PC-9 (cell line): ENCODE data around the gene AUTS2. TPM values are rescaled to one million over a fixed set of nuclear protein-coding genes. Genes with fewer than 3 reads are reported as not detected.

Experiments
- BruUV-seq: library from RNA; stranded (reverse); fragments of 400-500 nt; replicated peaks from 2 replicates; lab custom pipeline; 2021; lab: Mats Ljungman, UMichigan
- CTCF ChIA-PET: fragments of 300-600 bp; sonication (Branson Sonifier 250); formaldehyde crosslinking; loops from one replicate; lab custom pipeline; 2022; ENCODE audit warnings: antibody characterized with exemption; lab: Charles Lee
- POLR2A ChIA-PET: fragments of 300-600 bp; sonication (Branson Sonifier 250); formaldehyde crosslinking; loops from one replicate; lab custom pipeline; 2022; ENCODE audit warnings: antibody characterized with exemption; ENCODE audit not compliant: unreplicated experiment; lab: Charles Lee
- DNase-seq, 2 experiments: peaks; one replicate each; pipeline versions ENCODE4 v3.0.0 to v3.0.0-alpha.2; 2015 to 2022; ENCODE audit warnings: mixed read lengths in 1 of 2
- H2AFZ ChIP-seq: fragments of 200-600 bp; sonication (generic); 2 replicates; pipeline ENCODE4 v1.8.1; 2017; ENCODE audit warnings: antibody characterized with exemption
- H3F3A ChIP-seq: fragments of 200-600 bp; sonication (generic); 2 replicates; pipeline ENCODE4 v1.8.1; 2017; ENCODE audit warnings: antibody characterized with exemption, mild to moderate bottlenecking, low read depth; ENCODE audit not compliant: insufficient read depth
- H3K27ac ChIP-seq: fragments of 200-600 bp; sonication (generic); 2 replicates; pipeline ENCODE4 v1.6.1; 2016; ENCODE audit warnings: mixed run types
- H3K27me3 ChIP-seq: fragments of 200-600 bp; sonication (generic); 2 replicates; pipeline ENCODE4 v1.6.1; 2016; ENCODE audit warnings: low read depth, mixed run types; ENCODE audit not compliant: insufficient read depth
- H3K36me3 ChIP-seq: fragments of 200-600 bp; sonication (generic); 2 replicates; pipeline ENCODE4 v1.6.1; 2016; ENCODE audit warnings: low read depth, mixed run types
- H3K4me1 ChIP-seq: fragments of 200-600 bp; sonication (generic); replicated peaks from 2 replicates; pipeline ENCODE4 v1.6.1; 2016; ENCODE audit warnings: mixed run types; ENCODE audit not compliant: insufficient read depth
- H3K4me2 ChIP-seq: fragments of 200-600 bp; sonication (generic); 2 replicates; pipeline ENCODE4 v1.6.1; 2017; ENCODE audit warnings: mixed run types
- H3K4me3 ChIP-seq: fragments of 200-600 bp; sonication (generic); 2 replicates; pipeline ENCODE4 v1.6.1; 2016; ENCODE audit warnings: mixed run types
- H3K79me2 ChIP-seq: fragments of 200-600 bp; sonication (generic); 2 replicates; pipeline ENCODE4 v1.6.1; 2017; ENCODE audit warnings: low read depth, mixed run types
- H3K9me2 ChIP-seq: fragments of 200-600 bp; sonication (generic); 2 replicates; pipeline ENCODE4 v1.8.1; 2017; ENCODE audit warnings: mild to moderate bottlenecking; ENCODE audit not compliant: insufficient read depth
- H3K9me3 ChIP-seq: fragments of 200-600 bp; sonication (generic); 2 replicates; pipeline ENCODE4 v1.8.1; 2016; ENCODE audit warnings: low read depth; ENCODE audit not compliant: insufficient read depth
- H4K20me1 ChIP-seq: fragments of 200-600 bp; sonication (generic); 2 replicates; pipeline ENCODE4 v1.8.1; 2017; ENCODE audit not compliant: insufficient read depth
- CTCF ChIP-seq: fragments of 200-600 bp; sonication (generic); conservative IDR thresholded peaks from 2 replicates; pipeline ENCODE4 v1.6.1; 2017; ENCODE audit warnings: mixed run types, antibody characterized with exemption, mild to moderate bottlenecking, moderate library complexity
- EZH2 ChIP-seq: fragments of 200-600 bp; sonication (generic); IDR thresholded peaks from 2 replicates; pipeline ENCODE4 v1.8.0; 2017; ENCODE audit warnings: antibody characterized with exemption, low read depth
- intact Hi-C: fragments of 100-400 bp; cut with micrococcal nuclease; formaldehyde crosslinking; loops from one replicate; pipeline ENCODE4 v1.10.0; 2022; ENCODE audit not compliant: unreplicated experiment
- total RNA-seq: library from RNA; stranded (reverse); gene quantifications from 2 replicates; pipeline ENCODE4 v1.2.3, GENCODE V29; 2021

The AUTS2 gene
- total RNA-seq, 1 experiment from 2014 or later: not detected

GRCh38 chr7:69608049-69608448 lies 9.8 kb downstream of the AUTS2 start:
- Histone ChIP-seq H2AFZ (no peak overlapping the region), H3K79me2 (no peaks in the 10 kb centered on the region), H4K20me1 (no peaks in the 10 kb centered on the region), H3K4me2 (no peak overlapping the region), H3K27ac (no peak overlapping the region), H3K36me3 (no peaks in the 10 kb centered on the region), H3K4me3 (no peak overlapping the region), H3K9me2 (no peaks in the 10 kb centered on the region), H3K9me3 (no peaks in the 10 kb centered on the region), H3K27me3 (peaks cover 16% of the 10 kb centered on the region; the same call in 1 of the 2 replicates), H3F3A (no peaks in the 10 kb centered on the region), H3K4me1 (no peaks in the 10 kb centered on the region)
- ChIA-PET POLR2A (no interaction called here), CTCF (no interaction called here)
- intact Hi-C loops: no loop called here
- TF ChIP-seq EZH2 (no peak), CTCF (no peak)
- no peak for DNase-seq
- no TSS peak for BruUV-seq

GRCh38 chr7:69608878-69609277 lies 10.6 kb downstream of the AUTS2 start:
- Histone ChIP-seq H3K27ac (no peak overlapping the region), H3K27me3 (peaks cover 16% of the 10 kb centered on the region; the same call in 1 of the 2 replicates), H4K20me1 (no peaks in the 10 kb centered on the region), H3K4me1 (no peaks in the 10 kb centered on the region), H3K4me2 (no peak overlapping the region), H2AFZ (no peak overlapping the region), H3K4me3 (no peak overlapping the region), H3K36me3 (no peaks in the 10 kb centered on the region), H3K9me3 (no peaks in the 10 kb centered on the region), H3K9me2 (no peaks in the 10 kb centered on the region), H3F3A (no peaks in the 10 kb centered on the region), H3K79me2 (no peaks in the 10 kb centered on the region)
- no TSS peak for BruUV-seq
- TF ChIP-seq EZH2 (no peak), CTCF (no peak)
- no peak for DNase-seq
- intact Hi-C loops: no loop called here
- ChIA-PET CTCF (no interaction called here), POLR2A (no interaction called here)

GRCh38 chr7:69609541-69610373 lies 11.5 kb downstream of the AUTS2 start:
- H3K9me3 ChIP-seq: no peaks in the 10 kb centered on the region
- no peaks in the 10 kb centered on the region for H3K9me2 ChIP-seq
- no peaks in the 10 kb centered on the region for H4K20me1 ChIP-seq
- H2AFZ ChIP-seq: no peak overlapping the region
- TF ChIP-seq CTCF (no peak), EZH2 (no peak)
- no peaks in the 10 kb centered on the region for H3K79me2 ChIP-seq
- no peak for DNase-seq
- no peaks in the 10 kb centered on the region for H3K4me1 ChIP-seq
- H3K4me3 ChIP-seq: no peak overlapping the region
- peaks cover 16% of the 10 kb centered on the region; the same call in 1 of the 2 replicates for H3K27me3 ChIP-seq
- CTCF ChIA-PET: no interaction called here
- no peaks in the 10 kb centered on the region for H3F3A ChIP-seq
- POLR2A ChIA-PET: no interaction called here
- H3K36me3 ChIP-seq: no peaks in the 10 kb centered on the region
- intact Hi-C loops: no loop called here
- H3K27ac ChIP-seq: no peak overlapping the region
- BruUV-seq: no TSS peak
- H3K4me2 ChIP-seq: no peak overlapping the region
